CD14-positive monocyte (primary cell): ENCODE results near the gene UBR7. TPM values are rescaled to one million over a fixed set of nuclear protein-coding genes. Genes with fewer than 3 reads are reported as not detected.
A peak's percentile ranks its signal among the peaks of the same experiment; 100 is the strongest.

Experiments used
- DNase-seq, 3 donors: peaks; one replicate each; pipeline ENCODE4 v3.0.0-alpha.2; 2011 to 2022
- H2AFZ ChIP-seq: 2 replicates; pipeline ENCODE4 v1.6.0; 2012; ENCODE audit warnings: mild to moderate bottlenecking, low read depth, low read length, inconsistent platforms; ENCODE audit not compliant: insufficient read depth, poor library complexity, severe bottlenecking
- H3K27ac ChIP-seq, 2 donors: 1 replicate in 1 of 2; 2 replicates in 1 of 2; pipeline ENCODE4 v1.5.1; 2012 to 2013; ENCODE audit warnings: low read length in 2 of 2, control low read depth in 1 of 2, inconsistent platforms in 1 of 2, low read depth in 1 of 2, mild to moderate bottlenecking in 1 of 2
- H3K27me3 ChIP-seq, 2 donors: one replicate each; pipeline versions ENCODE4 v1.6.0 to v1.6.1; 2011 to 2013; ENCODE audit warnings: low read length in 2 of 2; ENCODE audit not compliant: control insufficient read depth in 2 of 2, insufficient read depth in 2 of 2
- H3K36me3 ChIP-seq, 2 donors: replicated peaks in 1 of 2; 1 replicate in 1 of 2; 2 replicates in 1 of 2; pipeline versions ENCODE4 v1.5.1 to v1.6.1; 2012 to 2013; ENCODE audit warnings: low read length in 2 of 2, control low read depth in 1 of 2, inconsistent platforms in 1 of 2, mild to moderate bottlenecking in 1 of 2; ENCODE audit not compliant: insufficient read depth in 2 of 2, control insufficient read depth in 1 of 2
- H3K4me1 ChIP-seq, 2 donors: 1 replicate in 1 of 2; 2 replicates in 1 of 2; pipeline versions ENCODE4 v1.5.1 to v1.6.1; 2012 to 2013; ENCODE audit warnings: low read length in 2 of 2, control low read depth in 1 of 2, inconsistent platforms in 1 of 2, mild to moderate bottlenecking in 1 of 2, moderate library complexity in 1 of 2; ENCODE audit not compliant: insufficient read depth in 2 of 2, control insufficient read depth in 1 of 2
- H3K4me2 ChIP-seq: replicated peaks from 2 replicates; pipeline ENCODE3; 2012; ENCODE audit warnings: low read length, moderate library complexity, mild to moderate bottlenecking; ENCODE audit not compliant: poor library complexity, severe bottlenecking; ENCODE audit errors: extremely low read depth
- H3K4me3 ChIP-seq, 3 experiments: fragments of 200-600 bp in 1 of 3; sonication (generic) in 1 of 3; replicated peaks in 1 of 3; 1 replicate in 2 of 3; 2 replicates in 1 of 3; pipeline ENCODE4 v1.5.1; 2011 to 2013; ENCODE audit warnings: low read length in 3 of 3, mild to moderate bottlenecking in 3 of 3, control low read depth in 2 of 3, low read depth in 2 of 3, inconsistent platforms in 1 of 3, moderate library complexity in 1 of 3
- H3K79me2 ChIP-seq: 2 replicates; pipeline ENCODE4 v1.6.0; 2012; ENCODE audit warnings: mild to moderate bottlenecking, control low read depth, inconsistent platforms, low read length, moderate library complexity; ENCODE audit not compliant: insufficient read depth
- H3K9ac ChIP-seq: 2 replicates; pipeline ENCODE4 v1.6.0; 2017; ENCODE audit warnings: low read length, mild to moderate bottlenecking; ENCODE audit not compliant: insufficient read depth, poor library complexity, severe bottlenecking
- H3K9me3 ChIP-seq, 2 donors: replicated peaks in 1 of 2; 1 replicate in 1 of 2; 2 replicates in 1 of 2; pipeline versions ENCODE4 v1.5.1 to v1.6.1; 2012 to 2013; ENCODE audit warnings: low read length in 2 of 2, control low read depth in 1 of 2; ENCODE audit not compliant: control insufficient read depth in 1 of 2, insufficient read depth in 1 of 2
- H4K20me1 ChIP-seq: 2 replicates; pipeline ENCODE4 v1.6.0; 2012; ENCODE audit warnings: mild to moderate bottlenecking, low read length, control low read depth, moderate library complexity; ENCODE audit not compliant: insufficient read depth
- H3K27ac Mint-ChIP-seq, 7 donors: one replicate each; pipeline ENCODE4 v1.8.0; 2020; ENCODE audit warnings: mild to moderate bottlenecking in 7 of 7, mixed read lengths in 7 of 7, moderate library complexity in 6 of 7, inconsistent platforms in 2 of 7
- H3K27me3 Mint-ChIP-seq, 3 donors: one replicate each; pipeline ENCODE4 v1.8.0; 2021 to 2022; ENCODE audit warnings: low read depth in 3 of 3, mild to moderate bottlenecking in 3 of 3, mixed read lengths in 3 of 3, moderate library complexity in 3 of 3, inconsistent platforms in 1 of 3
- H3K36me3 Mint-ChIP-seq, 2 donors: one replicate each; pipeline ENCODE4 v1.8.0; 2020; ENCODE audit warnings: mixed read lengths in 2 of 2, inconsistent platforms in 1 of 2, mild to moderate bottlenecking in 1 of 2
- H3K4me1 Mint-ChIP-seq: one replicate; pipeline ENCODE4 v1.8.0; 2020; ENCODE audit warnings: mild to moderate bottlenecking, mixed read lengths
- H3K4me3 Mint-ChIP-seq, 2 donors: one replicate each; pipeline ENCODE4 v1.8.0; 2020; ENCODE audit warnings: mild to moderate bottlenecking in 2 of 2, mixed read lengths in 2 of 2, moderate library complexity in 1 of 2
- H3K9me3 Mint-ChIP-seq, 7 donors: one replicate each; pipeline ENCODE4 v1.8.0; 2020 to 2022; ENCODE audit warnings: mixed read lengths in 7 of 7, mild to moderate bottlenecking in 6 of 7, moderate library complexity in 6 of 7, inconsistent platforms in 2 of 7
- CTCF ChIP-seq: fragments of 200-600 bp; IDR thresholded peaks from one replicate; pipeline ENCODE4 v1.8.0; 2022; ENCODE audit warnings: antibody characterized with exemption, mild to moderate bottlenecking
- WGBS: methylation state at CpG from one replicate; pipeline ENCODE4 v1.1.5; 2013; ENCODE audit warnings: missing lambda C conversion rate; ENCODE audit not compliant: insufficient coverage; 5-methylcytosine and 5-hydroxymethylcytosine counted together
- intact Hi-C, 2 donors: fragments of 100-400 bp; cut with micrococcal nuclease; formaldehyde crosslinking; loops; one replicate each; pipeline versions ENCODE4 v1.15.0 to v1.15.1; 2023
- polyA plus RNA-seq, 3 donors: library from polyadenylated mRNA; depleted of rRNA in 1 of 3; unstranded in 2 of 3; stranded (reverse) in 1 of 3; fragments of 300-500 nt in 2 of 3; fragments of >200 nt in 1 of 3; fragmentation: Illumina TruSeq in 2 of 3; gene quantifications; 1 replicate in 2 of 3; 2 replicates in 1 of 3; pipeline ENCODE4 v1.2.3, GENCODE V29; 2012 to 2021

Gene UBR7
- polyA plus RNA-seq, 3 donors, result 8.2 to 16.7 (median 14.0) TPM

- peaks cover 14% of the 10 kb centered on the region for H3K4me1 Mint-ChIP-seq
- Histone ChIP-seq H3K27ac (no peak overlapping the region), H3K4me2 (no peak overlapping the region), H3K4me1 (no peaks in the 10 kb centered on the region), H2AFZ (no peak overlapping the region), H3K9me3 (no peaks in the 10 kb centered on the region), H4K20me1 (peaks cover 76% of the 10 kb centered on the region), H3K36me3 (peaks cover 4 to 28% of the 10 kb centered on the region in 2 donors), H3K4me3 (no peak overlapping the region), H3K9ac (no peak overlapping the region), H3K27me3 (no peaks in the 10 kb centered on the region), H3K79me2 (peaks cover 9% of the 10 kb centered on the region)
- no peak for DNase-seq
- 25% methylated on average over 1 of the region's 6 CpGs for WGBS
- peaks cover 32 to 34% of the 10 kb centered on the region in 2 donors for H3K36me3 Mint-ChIP-seq
- H3K9me3 Mint-ChIP-seq, result no peaks in the 10 kb centered on the region
- H3K27ac Mint-ChIP-seq, result peak overlapping the region in 2 of 7 donors; percentile 6 to 12
- intact Hi-C loops, result no loop called here
- H3K27me3 Mint-ChIP-seq, result peaks cover 0 to 1% (median 0%) of the 10 kb centered on the region in 3 donors
- no peak overlapping the region for H3K4me3 Mint-ChIP-seq
- TF ChIP-seq CTCF, result no peak
Measured at GRCh38 chr14:93271111-93271510, 64.1 kb downstream of the UBR7 start.

- no peak overlapping the region for H3K27ac Mint-ChIP-seq
- no peak overlapping the region for H3K4me3 Mint-ChIP-seq
Measured at GRCh38 chr14:93274055-93274806, 67.2 kb downstream of the UBR7 start.

More at GRCh38 chr14:93274055-93274806, 67.2 kb downstream of the UBR7 start:
- no peaks in the 10 kb centered on the region for H3K27me3 Mint-ChIP-seq
- Histone ChIP-seq H2AFZ (no peak overlapping the region), H3K4me3 (no peak overlapping the region), H3K4me2 (no peak overlapping the region), H3K27me3 (no peaks in the 10 kb centered on the region), H3K36me3 (peaks cover 11 to 46% of the 10 kb centered on the region in 2 donors), H3K79me2 (no peaks in the 10 kb centered on the region), H3K9me3 (no peaks in the 10 kb centered on the region), H3K27ac (no peak overlapping the region), H3K9ac (no peak overlapping the region), H4K20me1 (peaks cover 69% of the 10 kb centered on the region), H3K4me1 (no peaks in the 10 kb centered on the region)
- peaks cover 14% of the 10 kb centered on the region for H3K4me1 Mint-ChIP-seq
- no peak for TF ChIP-seq CTCF
- H3K9me3 Mint-ChIP-seq, result no peaks in the 10 kb centered on the region
- WGBS, result no CpG with 5 or more reads among the region's 3 CpGs
- DNase-seq, result no peak
- H3K36me3 Mint-ChIP-seq, result peaks cover 30 to 35% of the 10 kb centered on the region in 2 donors
- intact Hi-C loops, result no loop called here
